ENCODE data around the gene QPCT. TPM values are rescaled to one million over a fixed set of nuclear protein-coding genes. Genes with fewer than 3 reads are reported as not detected.

Gene QPCT
- total RNA-seq, 1 donor from 2014 or later = 4.9 TPM

- Histone ChIP-seq H3K4me1 (no peaks in the 10 kb centered on the region), H3K27ac (no peak overlapping the region), H3K36me3 (no peaks in the 10 kb centered on the region), H3K9me3 (no peaks in the 10 kb centered on the region), H3K4me3 (no peak overlapping the region), H3K27me3 (no peaks in the 10 kb centered on the region)
- DNase-seq = no peak
- intact Hi-C loops (cut with DNase I) = no loop called here
- no peak for ATAC-seq
- no peak for TF ChIP-seq CTCF (IDR thresholded peaks at IDR 0.05)
These were observed 8.8 kb upstream of the QPCT start for GRCh38 chr2:37335604-37336003.

GRCh38 chr2:37337620-37338280 lies 6.7 kb upstream of the QPCT start:
- no peak overlapping the region for H3K27ac ChIP-seq
- intact Hi-C loops (cut with DNase I) = no loop called here
- no peak overlapping the region for H3K4me3 ChIP-seq
- ATAC-seq (no peak), DNase-seq (no peak)
- TF ChIP-seq CTCF (IDR thresholded peaks at IDR 0.05) = no peak
- H3K9me3 ChIP-seq = no peaks in the 10 kb centered on the region
- H3K27me3 ChIP-seq = no peaks in the 10 kb centered on the region
- no peaks in the 10 kb centered on the region for H3K36me3 ChIP-seq
- H3K4me1 ChIP-seq = no peaks in the 10 kb centered on the region

GRCh38 chr2:37338933-37339332 lies 5.5 kb upstream of the QPCT start:
- intact Hi-C loops (cut with DNase I) = no loop called here
- no peak for TF ChIP-seq CTCF (IDR thresholded peaks at IDR 0.05)
- H3K27ac ChIP-seq = no peak overlapping the region
- no peak overlapping the region for H3K4me3 ChIP-seq
- DNase-seq (no peak), ATAC-seq (no peak)
- no peaks in the 10 kb centered on the region for H3K36me3 ChIP-seq
- H3K9me3 ChIP-seq = no peaks in the 10 kb centered on the region
- H3K27me3 ChIP-seq = no peaks in the 10 kb centered on the region
- no peaks in the 10 kb centered on the region for H3K4me1 ChIP-seq

GRCh38 chr2:37340637-37341036 lies 3.8 kb upstream of the QPCT start:
- H3K27ac ChIP-seq = no peak overlapping the region
- no peaks in the 10 kb centered on the region for H3K9me3 ChIP-seq
- intact Hi-C loops (cut with DNase I) = no loop called here
- no peak overlapping the region for H3K4me3 ChIP-seq
- no peaks in the 10 kb centered on the region for H3K36me3 ChIP-seq
- ATAC-seq (no peak), DNase-seq (no peak)
- TF ChIP-seq CTCF (IDR thresholded peaks at IDR 0.05) = no peak
- H3K27me3 ChIP-seq = no peaks in the 10 kb centered on the region
- H3K4me1 ChIP-seq = no peaks in the 10 kb centered on the region

- ATAC-seq (no peak), DNase-seq (no peak)
- H3K27me3 ChIP-seq = no peaks in the 10 kb centered on the region
- no peak overlapping the region for H3K4me3 ChIP-seq
- TF ChIP-seq CTCF (IDR thresholded peaks at IDR 0.05) = no peak
- H3K4me1 ChIP-seq = no peaks in the 10 kb centered on the region
- intact Hi-C loops (cut with DNase I) = no loop called here
- no peaks in the 10 kb centered on the region for H3K9me3 ChIP-seq
- no peaks in the 10 kb centered on the region for H3K36me3 ChIP-seq
- H3K27ac ChIP-seq = no peak overlapping the region
These were observed 1.7 kb upstream of the QPCT start for GRCh38 chr2:37342591-37343220.

Measured in upper lobe of right lung (tissue), 1 donor.